SK-N-SH treated with all-trans-retinoic acid at 6 μM for 48 hours (cell line): ENCODE measurements around the gene PVALB.

ENCODE experiments used
- ATAC-seq: fragments of 200-7000 bp; cut with Tn5 transposase; 3 replicates; pipeline ENCODE4 v1.9.1; 2020; ENCODE audit warnings: mild to moderate bottlenecking, moderate library complexity
- ARNTL ChIP-seq: fragments of 450-650 bp; formaldehyde crosslinking; IDR thresholded peaks from 2 replicates; pipeline ENCODE4 v1.5.0; 2020; ENCODE audit warnings: low read depth, mild to moderate bottlenecking, moderate library complexity, borderline replicate concordance
- BACH2 ChIP-seq: fragments of 250-450 bp; sonication (Bioruptor Pico); IDR thresholded peaks from 2 replicates; pipeline ENCODE4 v1.9.0; 2021; ENCODE audit warnings: mild to moderate bottlenecking, borderline replicate concordance
- CREB5 ChIP-seq: fragments of 250-450 bp; sonication (Bioruptor Pico); IDR thresholded peaks from 2 replicates; pipeline ENCODE4 v1.5.1; 2020; ENCODE audit warnings: low read depth, mild to moderate bottlenecking, moderate library complexity
- CSDC2 ChIP-seq: fragments of 250-450 bp; sonication (Bioruptor Pico); IDR thresholded peaks from 2 replicates; pipeline ENCODE4 v1.5.0; 2020; ENCODE audit warnings: mild to moderate bottlenecking, moderate library complexity
- ESRRG ChIP-seq: fragments of 250-450 bp; sonication (Bioruptor Pico); IDR thresholded peaks from 2 replicates; pipeline ENCODE4 v1.6.1; 2021; ENCODE audit warnings: mild to moderate bottlenecking
- GLIS3 ChIP-seq: fragments of 250-450 bp; sonication (Bioruptor Pico); IDR thresholded peaks from 2 replicates; pipeline ENCODE4 v1.5.0; 2020; ENCODE audit warnings: mild to moderate bottlenecking, moderate library complexity
- ISL1 ChIP-seq: fragments of 250-450 bp; sonication (Bioruptor Pico); IDR thresholded peaks from 2 replicates; pipeline ENCODE4 v2.1.2; 2022; ENCODE audit warnings: mild to moderate bottlenecking, moderate library complexity
- OSR1 ChIP-seq: fragments of 250-450 bp; sonication (Bioruptor Pico); IDR thresholded peaks from 2 replicates; pipeline ENCODE4 v1.8.0; 2022; ENCODE audit warnings: moderate library complexity, mild to moderate bottlenecking, inconsistent platforms
- POU6F1 ChIP-seq: fragments of 250-450 bp; sonication (Bioruptor Pico); IDR thresholded peaks from 2 replicates; pipeline ENCODE4 v1.8.0; 2021; ENCODE audit warnings: low read depth, mild to moderate bottlenecking, moderate library complexity, borderline replicate concordance
- PPARA ChIP-seq: fragments of 250-450 bp; sonication (Bioruptor Pico); IDR thresholded peaks from 2 replicates; pipeline ENCODE4 v1.5.0; 2020; ENCODE audit warnings: mild to moderate bottlenecking, borderline replicate concordance
- RARB ChIP-seq: fragments of 250-450 bp; sonication (Bioruptor Pico); IDR thresholded peaks from 2 replicates; pipeline ENCODE4 v1.8.0; 2021; ENCODE audit warnings: mild to moderate bottlenecking, moderate library complexity
- SNAI2 ChIP-seq: fragments of 250-450 bp; sonication (Bioruptor Pico); IDR thresholded peaks from 2 replicates; pipeline ENCODE4 v1.5.0; 2020; ENCODE audit warnings: mild to moderate bottlenecking, moderate library complexity
- TOX ChIP-seq: fragments of 250-450 bp; sonication (Bioruptor Pico); IDR thresholded peaks from 2 replicates; pipeline ENCODE4 v1.8.0; 2021; ENCODE audit warnings: mild to moderate bottlenecking, moderate library complexity, borderline replicate concordance
- ZC3H10 ChIP-seq: fragments of 250-450 bp; sonication (Bioruptor Pico); IDR thresholded peaks from 2 replicates; pipeline ENCODE4 v1.5.1; 2021; ENCODE audit warnings: mild to moderate bottlenecking, moderate library complexity
- ZFP3 ChIP-seq: fragments of 250-450 bp; sonication (Bioruptor Pico); IDR thresholded peaks from 2 replicates; pipeline ENCODE4 v1.5.0; 2020; ENCODE audit warnings: mild to moderate bottlenecking, moderate library complexity
- ZFP30 ChIP-seq: fragments of 450-650 bp; formaldehyde crosslinking; IDR thresholded peaks from 2 replicates; pipeline ENCODE4 v1.5.0; 2022; ENCODE audit warnings: mild to moderate bottlenecking, moderate library complexity
- ZNF565 ChIP-seq: fragments of 450-650 bp; formaldehyde crosslinking; conservative IDR thresholded peaks from 2 replicates; pipeline ENCODE4 v1.5.0; 2020; ENCODE audit warnings: low read depth, mild to moderate bottlenecking, moderate library complexity
- ZNF70 ChIP-seq: fragments of 450-650 bp; formaldehyde crosslinking; IDR thresholded peaks from 2 replicates; pipeline ENCODE4 v1.5.0; 2020; ENCODE audit warnings: mild to moderate bottlenecking, moderate library complexity
- ZNF8 ChIP-seq: fragments of 450-650 bp; formaldehyde crosslinking; IDR thresholded peaks from 2 replicates; pipeline ENCODE4 v1.5.0; 2020; ENCODE audit warnings: mild to moderate bottlenecking, moderate library complexity
- TF ChIP-seq, protein P1 (sequence below): fragments of 250-450 bp; sonication (Bioruptor Pico); IDR thresholded peaks from 2 replicates; pipeline ENCODE4 v1.8.0; 2020; ENCODE audit warnings: mild to moderate bottlenecking, moderate library complexity, borderline replicate concordance

The PVALB gene

DNA sequence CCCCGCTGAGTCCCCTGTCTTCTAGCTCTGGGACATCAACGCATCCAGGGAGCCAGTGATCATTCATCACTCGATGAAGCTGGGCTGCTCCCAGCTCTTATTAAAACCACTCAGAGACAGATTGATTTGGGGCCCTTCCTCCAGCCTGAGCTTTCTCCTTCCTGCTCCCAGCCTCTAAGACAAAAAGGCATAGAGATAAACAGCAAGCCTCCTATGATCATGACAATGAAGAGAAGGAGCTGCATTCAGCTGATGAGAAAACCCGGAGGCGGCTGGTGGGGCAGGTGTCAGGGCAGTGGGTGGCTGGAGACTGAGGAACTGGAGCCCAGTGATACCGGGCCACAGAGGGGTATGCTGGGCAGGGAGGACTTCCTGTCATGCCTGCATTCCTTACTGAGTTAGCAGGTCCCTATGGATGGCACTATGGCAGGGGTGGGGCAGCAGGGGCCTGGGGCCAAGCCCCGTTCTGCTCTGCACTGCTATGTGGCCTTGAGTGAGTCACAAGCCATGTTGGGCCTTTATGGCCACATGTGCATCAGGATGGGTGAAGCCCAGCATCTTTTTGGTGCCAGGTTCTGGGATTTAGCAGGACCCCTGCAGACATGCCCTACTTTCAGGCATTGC lies 20.2 kb downstream of the PVALB start:
- ATAC-seq = no peak
- TF ChIP-seq RARB (CRISPR knock-in tag) (no peak), ZFP30 (CRISPR knock-in tag) (no peak), PPARA (CRISPR knock-in tag) (no peak), ISL1 (CRISPR knock-in tag) (no peak), ZNF565 (CRISPR knock-in tag) (no peak), CSDC2 (CRISPR knock-in tag) (no peak), POU6F1 (no peak), ARNTL (CRISPR knock-in tag) (no peak), ZNF8 (CRISPR knock-in tag) (no peak), ZC3H10 (no peak)
- TF ChIP-seq, protein P1, sequence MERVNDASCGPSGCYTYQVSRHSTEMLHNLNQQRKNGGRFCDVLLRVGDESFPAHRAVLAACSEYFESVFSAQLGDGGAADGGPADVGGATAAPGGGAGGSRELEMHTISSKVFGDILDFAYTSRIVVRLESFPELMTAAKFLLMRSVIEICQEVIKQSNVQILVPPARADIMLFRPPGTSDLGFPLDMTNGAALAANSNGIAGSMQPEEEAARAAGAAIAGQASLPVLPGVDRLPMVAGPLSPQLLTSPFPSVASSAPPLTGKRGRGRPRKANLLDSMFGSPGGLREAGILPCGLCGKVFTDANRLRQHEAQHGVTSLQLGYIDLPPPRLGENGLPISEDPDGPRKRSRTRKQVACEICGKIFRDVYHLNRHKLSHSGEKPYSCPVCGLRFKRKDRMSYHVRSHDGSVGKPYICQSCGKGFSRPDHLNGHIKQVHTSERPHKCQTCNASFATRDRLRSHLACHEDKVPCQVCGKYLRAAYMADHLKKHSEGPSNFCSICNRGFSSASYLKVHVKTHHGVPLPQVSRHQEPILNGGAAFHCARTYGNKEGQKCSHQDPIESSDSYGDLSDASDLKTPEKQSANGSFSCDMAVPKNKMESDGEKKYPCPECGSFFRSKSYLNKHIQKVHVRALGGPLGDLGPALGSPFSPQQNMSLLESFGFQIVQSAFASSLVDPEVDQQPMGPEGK (CRISPR knock-in tag) = no peak
- TF ChIP-seq, all 23 proteins: peak for 0

GRCh38 chr22:36795633-36796032 lies 21.2 kb downstream of the PVALB start:
- TF ChIP-seq ZNF8 (CRISPR knock-in tag) (no peak), GLIS3 (CRISPR knock-in tag) (no peak), RARB (CRISPR knock-in tag) (no peak), ZFP3 (CRISPR knock-in tag) (no peak), CREB5 (CRISPR knock-in tag) (no peak), TOX (no peak), CSDC2 (CRISPR knock-in tag) (no peak), BACH2 (CRISPR knock-in tag) (no peak), ZNF70 (CRISPR knock-in tag) (no peak)
- ATAC-seq = no peak

DNA sequence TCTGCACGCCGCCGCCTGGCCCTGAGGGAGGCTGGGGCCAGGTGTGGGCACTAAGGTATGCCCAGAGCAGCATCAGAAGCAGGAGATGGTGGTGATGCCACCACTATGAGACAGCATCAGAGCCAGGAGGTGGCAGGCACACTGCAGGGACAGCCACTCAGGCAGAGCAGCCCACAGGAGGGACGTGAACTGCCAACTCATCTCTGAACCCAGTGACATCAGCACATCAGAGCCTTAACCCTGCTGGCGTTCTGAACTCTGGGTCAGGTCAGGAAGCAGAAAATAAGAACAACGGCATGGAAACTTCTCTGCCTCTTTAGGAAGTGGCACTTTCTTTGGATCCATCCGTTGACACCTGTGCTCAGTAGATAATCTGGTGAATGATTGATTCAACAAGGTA lies 26.2 kb downstream of the PVALB start:
- TF ChIP-seq CREB5 (CRISPR knock-in tag) (no peak), ZC3H10 (no peak), BACH2 (CRISPR knock-in tag) (no peak), TOX (no peak), ESRRG (no peak), OSR1 (CRISPR knock-in tag) (no peak), CSDC2 (CRISPR knock-in tag) (no peak), RARB (CRISPR knock-in tag) (no peak), ZNF8 (CRISPR knock-in tag) (no peak), POU6F1 (no peak), SNAI2 (CRISPR knock-in tag) (no peak)
- TF ChIP-seq, protein P1 (CRISPR knock-in tag) = no peak
- ATAC-seq = no peak
